Hepatocyte (in vitro differentiated cells): Measurements from ENCODE around the gene RANBP10.

Experiments
- EZH2 ChIP-seq: fragments of 200-600 bp; sonication (generic); IDR thresholded peaks from 2 replicates; pipeline ENCODE4 v1.6.1; 2016; ENCODE audit warnings: antibody characterized with exemption, mild to moderate bottlenecking, borderline replicate concordance
- EZH2phosphoT487 ChIP-seq: fragments of 200-600 bp; sonication (generic); IDR thresholded peaks from one replicate; pipeline ENCODE4 v1.6.1; 2018; ENCODE audit warnings: antibody characterized with exemption, mild to moderate bottlenecking, low read depth, moderate library complexity; ENCODE audit not compliant: unreplicated experiment, severe bottlenecking
- TF ChIP-seq, protein P1 (sequence below): fragments of 200-600 bp; sonication (generic); IDR thresholded peaks from 2 replicates; pipeline ENCODE4 v1.5.1; 2016; ENCODE audit warnings: antibody characterized with exemption, mild to moderate bottlenecking; ENCODE audit not compliant: poor library complexity

DNA sequence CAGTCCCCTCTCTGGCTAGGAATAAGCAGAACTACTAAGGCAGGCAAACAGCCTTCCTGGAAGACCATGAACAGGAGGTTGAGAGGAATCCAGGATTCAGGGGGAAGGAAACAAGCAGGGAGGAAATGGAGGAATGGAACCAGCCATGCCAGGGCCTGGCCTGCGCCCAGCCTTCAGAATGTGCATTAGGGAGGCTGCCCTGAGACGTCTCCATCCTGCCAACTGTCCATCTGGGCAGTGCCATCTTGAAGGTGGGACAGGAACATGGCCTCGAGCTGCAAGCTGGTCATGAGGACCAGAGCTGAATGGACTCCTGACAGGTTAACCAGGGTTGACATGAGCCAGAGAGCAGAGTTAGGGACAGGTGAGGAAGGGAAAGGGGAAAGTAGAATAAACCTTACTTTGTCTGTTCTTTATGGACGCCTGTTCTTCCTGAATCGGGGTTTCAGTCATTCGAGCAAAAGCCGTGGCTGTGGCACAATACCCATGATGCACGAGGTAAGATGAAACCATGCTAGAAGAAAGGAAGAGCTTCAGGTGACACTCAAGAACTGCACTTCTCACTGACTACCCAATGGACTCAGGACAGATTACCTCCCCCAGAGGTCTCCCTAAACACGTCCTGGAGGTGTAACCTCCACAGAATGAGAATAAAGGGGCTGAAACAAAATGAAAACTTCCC is 75.1 kb downstream of the RANBP10 start:
- TF ChIP-seq EZH2phosphoT487 (no peak), EZH2 (no peak)
- TF ChIP-seq, protein P1, sequence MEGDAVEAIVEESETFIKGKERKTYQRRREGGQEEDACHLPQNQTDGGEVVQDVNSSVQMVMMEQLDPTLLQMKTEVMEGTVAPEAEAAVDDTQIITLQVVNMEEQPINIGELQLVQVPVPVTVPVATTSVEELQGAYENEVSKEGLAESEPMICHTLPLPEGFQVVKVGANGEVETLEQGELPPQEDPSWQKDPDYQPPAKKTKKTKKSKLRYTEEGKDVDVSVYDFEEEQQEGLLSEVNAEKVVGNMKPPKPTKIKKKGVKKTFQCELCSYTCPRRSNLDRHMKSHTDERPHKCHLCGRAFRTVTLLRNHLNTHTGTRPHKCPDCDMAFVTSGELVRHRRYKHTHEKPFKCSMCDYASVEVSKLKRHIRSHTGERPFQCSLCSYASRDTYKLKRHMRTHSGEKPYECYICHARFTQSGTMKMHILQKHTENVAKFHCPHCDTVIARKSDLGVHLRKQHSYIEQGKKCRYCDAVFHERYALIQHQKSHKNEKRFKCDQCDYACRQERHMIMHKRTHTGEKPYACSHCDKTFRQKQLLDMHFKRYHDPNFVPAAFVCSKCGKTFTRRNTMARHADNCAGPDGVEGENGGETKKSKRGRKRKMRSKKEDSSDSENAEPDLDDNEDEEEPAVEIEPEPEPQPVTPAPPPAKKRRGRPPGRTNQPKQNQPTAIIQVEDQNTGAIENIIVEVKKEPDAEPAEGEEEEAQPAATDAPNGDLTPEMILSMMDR, result no peak
